ENCODE results near the gene DNM1.
"Not testable (repeated sequence)": the region's sequence is repeated elsewhere in the genome, so short reads cannot be mapped to it uniquely, and the experiment has no call there.

Gene DNM1

DNA sequence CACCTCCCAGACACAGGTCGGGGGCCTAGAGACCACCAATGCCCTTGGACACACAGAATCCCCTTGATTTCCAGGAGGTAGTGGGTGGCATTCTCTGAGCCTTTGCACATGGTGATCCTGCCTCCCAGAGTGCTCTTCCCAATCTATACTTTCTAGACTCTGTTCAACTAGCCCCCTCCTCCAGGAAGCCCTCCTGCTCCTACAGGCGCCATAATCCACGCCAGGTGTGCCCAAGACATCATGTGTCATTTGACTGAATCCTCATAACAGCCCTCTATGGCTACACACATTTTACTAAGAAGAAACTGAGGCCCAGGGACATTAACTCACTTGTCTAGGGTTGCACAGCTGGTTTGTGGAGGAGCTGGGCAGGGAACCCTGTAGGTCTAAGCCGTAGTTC is 36.0 kb upstream of the DNM1 start:
- no peak for DNase-seq
- H3K27ac Mint-ChIP-seq = peak overlapping the region; percentile 67
- H3K27me3 Mint-ChIP-seq = no peaks in the 10 kb centered on the region
- H3K4me3 Mint-ChIP-seq = no peak overlapping the region
- peaks cover 10% of the 10 kb centered on the region for H3K4me1 Mint-ChIP-seq (ENCODE audit: low read depth)
- no peaks in the 10 kb centered on the region for H3K9me3 Mint-ChIP-seq
- peaks cover 81% of the 10 kb centered on the region for H3K36me3 Mint-ChIP-seq (ENCODE audit: low read depth)

DNA sequence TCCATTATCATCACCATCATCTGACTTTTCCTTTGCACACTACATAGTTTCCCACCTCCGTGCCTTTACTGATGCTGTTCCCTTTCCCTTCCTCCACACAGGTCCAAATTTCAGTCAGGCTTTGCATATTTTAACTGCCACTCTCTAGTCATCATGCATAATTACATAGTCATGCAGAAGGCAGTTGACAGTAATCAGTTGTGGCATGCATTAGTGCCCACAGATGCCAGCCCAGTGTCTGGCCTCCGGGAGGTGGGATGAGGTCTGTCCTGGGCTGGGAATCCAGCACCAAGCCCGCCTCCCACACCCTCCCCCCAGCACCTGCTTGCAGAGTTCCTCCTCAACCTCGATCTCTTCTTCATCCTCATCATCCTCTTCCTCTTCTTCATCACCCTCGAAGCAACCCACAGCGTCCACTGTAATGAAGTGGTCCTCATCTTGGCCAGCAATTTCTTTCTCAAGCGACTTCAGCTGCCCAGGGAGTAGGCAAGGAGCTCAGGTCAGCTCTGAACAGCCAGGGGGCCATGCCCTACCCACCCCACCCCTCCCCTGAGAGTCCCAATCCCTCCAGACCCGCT is 34.4 kb upstream of the DNM1 start:
- Mint-ChIP-seq H3K4me3 (no peak overlapping the region), H3K27me3 (no peaks in the 10 kb centered on the region)

DNA sequence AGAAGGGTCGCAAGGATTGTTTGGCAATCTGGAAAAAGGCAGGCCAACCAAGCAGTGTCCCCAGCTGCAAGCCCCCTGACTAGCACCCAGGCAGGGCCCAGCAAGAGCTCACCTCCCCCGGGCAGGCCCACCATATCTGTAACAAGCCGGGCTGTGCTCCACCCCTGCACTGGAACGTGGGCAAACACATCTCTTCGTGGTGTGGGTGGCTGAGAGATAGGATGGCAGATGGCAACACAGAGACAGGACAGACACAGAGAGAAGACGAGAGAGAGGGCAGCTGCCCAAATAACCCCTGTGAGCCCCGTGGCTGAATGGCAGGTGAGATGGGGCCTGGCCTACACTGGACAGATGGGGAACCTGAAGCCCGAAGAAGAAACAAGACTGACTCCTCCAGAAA is 33.7 kb upstream of the DNM1 start:
- Mint-ChIP-seq H3K27ac (no peak overlapping the region), H3K36me3 (ENCODE audit: low read depth) (peaks cover 75% of the 10 kb centered on the region), H3K4me1 (ENCODE audit: low read depth) (peaks cover 5% of the 10 kb centered on the region), H3K27me3 (no peaks in the 10 kb centered on the region), H3K4me3 (no peak overlapping the region), H3K9me3 (no peaks in the 10 kb centered on the region)
- DNase-seq = no peak

More for the DNA sequence above, 34.4 kb upstream of the DNM1 start:
- Mint-ChIP-seq H3K36me3 (ENCODE audit: low read depth) (peaks cover 75% of the 10 kb centered on the region), H3K27ac (peak overlapping the region; percentile 38), H3K9me3 (no peaks in the 10 kb centered on the region), H3K4me1 (ENCODE audit: low read depth) (peaks cover 5% of the 10 kb centered on the region)
- DNase-seq = no peak

DNA sequence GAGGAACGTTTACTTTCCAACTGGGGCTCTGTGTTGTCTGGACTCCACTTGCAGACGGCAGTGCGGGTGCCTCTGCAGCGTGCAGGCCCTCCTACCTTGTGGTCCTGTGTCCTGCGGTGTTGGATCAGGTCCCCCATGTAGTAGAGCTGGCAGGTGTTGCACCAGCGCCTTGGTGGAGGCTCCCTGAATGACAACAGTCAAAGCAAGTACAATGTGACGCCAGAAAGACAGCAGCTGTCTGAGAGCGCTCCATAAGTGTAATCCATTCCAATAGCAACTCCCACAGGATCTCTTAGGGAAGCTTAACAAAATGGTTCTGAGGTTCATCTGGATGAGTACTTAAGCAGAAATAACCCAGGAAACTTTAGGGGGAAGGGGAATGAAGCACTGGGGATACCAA is 33.3 kb upstream of the DNM1 start:
- Mint-ChIP-seq H3K27ac (no peak overlapping the region), H3K9me3 (no peaks in the 10 kb centered on the region), H3K4me3 (no peak overlapping the region), H3K27me3 (no peaks in the 10 kb centered on the region), H3K4me1 (ENCODE audit: low read depth) (peaks cover 5% of the 10 kb centered on the region), H3K36me3 (ENCODE audit: low read depth) (peaks cover 75% of the 10 kb centered on the region)
- no peak for DNase-seq

DNA sequence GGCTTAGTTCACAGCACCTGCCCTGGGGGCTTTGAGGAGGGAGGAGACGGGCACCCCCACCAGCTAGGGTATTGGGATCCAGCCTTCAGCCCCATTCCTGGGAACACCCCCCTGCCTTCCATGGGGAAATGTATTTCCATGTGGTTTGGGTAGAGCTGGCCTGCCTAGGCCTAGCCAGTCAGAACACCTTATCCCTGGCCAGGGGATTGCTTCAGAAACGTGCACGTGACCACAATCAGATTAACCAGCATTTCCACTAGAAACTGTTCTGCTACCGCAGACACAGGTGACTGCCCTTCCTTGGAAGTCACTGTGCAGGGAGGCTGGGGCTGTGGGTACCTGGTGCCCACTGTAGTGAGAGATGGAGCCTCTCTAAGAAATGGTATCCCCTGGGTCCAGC is 29.1 kb upstream of the DNM1 start:
- Mint-ChIP-seq H3K27me3 (no peaks in the 10 kb centered on the region), H3K9me3 (no peaks in the 10 kb centered on the region), H3K36me3 (ENCODE audit: low read depth) (peaks cover 80% of the 10 kb centered on the region), H3K27ac (no peak overlapping the region), H3K4me3 (no peak overlapping the region), H3K4me1 (ENCODE audit: low read depth) (peaks cover 2% of the 10 kb centered on the region)
- no peak for DNase-seq

DNA sequence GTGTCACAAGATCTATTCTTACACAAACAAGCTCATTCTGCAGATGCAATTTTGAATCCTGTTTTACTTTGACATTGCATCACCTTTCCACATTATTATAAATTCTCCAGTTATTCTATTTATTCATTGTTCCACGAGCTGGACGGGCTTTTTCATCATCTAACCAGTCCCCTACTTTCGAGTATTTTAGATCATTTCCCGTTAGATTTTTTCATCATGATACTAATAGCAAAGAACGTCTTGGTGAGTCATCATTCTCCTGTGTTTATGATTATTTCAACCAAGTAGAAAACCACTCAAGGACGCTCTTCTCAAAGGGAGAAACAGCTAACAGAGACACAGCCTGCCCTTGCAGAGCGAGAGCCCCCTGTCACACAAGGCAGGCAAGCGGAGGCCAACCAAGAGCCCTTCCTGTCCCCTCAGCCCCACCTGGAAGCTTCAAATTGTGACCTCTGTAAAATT is 28.0 kb upstream of the DNM1 start:
- DNase-seq = no peak
- Mint-ChIP-seq H3K4me3 (no peak overlapping the region), H3K36me3 (ENCODE audit: low read depth) (peaks cover 80% of the 10 kb centered on the region), H3K4me1 (ENCODE audit: low read depth) (peaks cover under 1% of the 10 kb centered on the region), H3K27ac (peak overlapping the region; percentile 9), H3K9me3 (no peaks in the 10 kb centered on the region), H3K27me3 (no peaks in the 10 kb centered on the region)

DNA sequence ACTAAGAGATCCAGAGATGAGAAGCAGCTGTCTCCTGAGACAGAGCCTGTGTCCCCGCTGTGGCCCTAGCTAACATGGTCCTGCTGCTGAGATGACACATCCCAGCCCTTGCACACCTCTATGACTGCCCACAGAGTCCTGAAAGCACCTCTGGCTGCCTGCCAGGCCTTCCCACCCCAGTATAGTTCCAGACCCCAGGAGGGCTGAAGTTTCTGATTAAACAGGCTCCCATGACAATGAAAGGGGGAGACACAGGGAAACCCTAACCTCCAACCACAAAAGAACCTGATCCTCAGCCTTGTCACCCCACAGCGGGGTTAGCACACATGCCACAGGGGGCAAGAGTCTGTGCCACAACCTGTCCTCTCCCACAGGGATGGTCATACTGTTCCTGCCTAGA is 27.5 kb upstream of the DNM1 start:
- Mint-ChIP-seq H3K4me3 (no peak overlapping the region), H3K27me3 (no peaks in the 10 kb centered on the region), H3K27ac (peak overlapping the region; percentile 23), H3K4me1 (ENCODE audit: low read depth) (no peaks in the 10 kb centered on the region), H3K9me3 (no peaks in the 10 kb centered on the region), H3K36me3 (ENCODE audit: low read depth) (peaks cover 81% of the 10 kb centered on the region)
- no peak for DNase-seq

DNA sequence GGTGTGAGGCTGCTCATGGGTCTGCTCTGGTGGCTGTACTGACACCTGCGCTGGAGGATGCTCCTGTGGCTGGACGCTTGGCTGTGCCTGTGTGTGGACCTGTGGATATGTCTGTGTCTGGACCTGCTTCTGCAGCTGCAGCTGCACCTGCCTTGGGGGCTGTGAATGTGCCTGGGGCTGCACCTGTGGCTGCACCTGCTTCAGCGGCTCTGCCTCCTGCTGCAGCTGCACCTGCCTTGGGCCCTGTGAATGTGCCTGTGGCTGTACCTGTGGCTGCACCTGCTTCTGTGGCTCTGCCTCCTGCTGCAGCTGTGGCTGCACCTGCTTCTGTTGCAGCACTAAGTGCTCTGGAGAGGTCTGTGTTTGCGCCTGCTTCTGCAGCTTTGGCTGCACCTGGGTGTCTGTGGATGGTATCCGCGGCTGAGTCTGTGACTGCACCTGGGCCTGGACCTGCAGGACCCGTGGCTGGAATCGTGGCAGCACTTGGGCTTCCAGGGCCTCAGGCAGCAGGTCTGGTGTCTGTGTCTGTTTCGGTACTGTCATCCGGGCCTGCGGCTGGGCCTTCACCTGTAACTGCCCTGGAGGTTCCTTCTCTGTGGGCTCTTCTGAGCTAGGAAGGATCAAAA is 24.3 kb upstream of the DNM1 start:
- Mint-ChIP-seq H3K4me1 (ENCODE audit: low read depth) (peaks cover 4% of the 10 kb centered on the region), H3K4me3 (no peak overlapping the region), H3K27ac (no peak overlapping the region), H3K9me3 (no peaks in the 10 kb centered on the region), H3K27me3 (no peaks in the 10 kb centered on the region), H3K36me3 (ENCODE audit: low read depth) (peaks cover 94% of the 10 kb centered on the region)
- no peak for DNase-seq

DNA sequence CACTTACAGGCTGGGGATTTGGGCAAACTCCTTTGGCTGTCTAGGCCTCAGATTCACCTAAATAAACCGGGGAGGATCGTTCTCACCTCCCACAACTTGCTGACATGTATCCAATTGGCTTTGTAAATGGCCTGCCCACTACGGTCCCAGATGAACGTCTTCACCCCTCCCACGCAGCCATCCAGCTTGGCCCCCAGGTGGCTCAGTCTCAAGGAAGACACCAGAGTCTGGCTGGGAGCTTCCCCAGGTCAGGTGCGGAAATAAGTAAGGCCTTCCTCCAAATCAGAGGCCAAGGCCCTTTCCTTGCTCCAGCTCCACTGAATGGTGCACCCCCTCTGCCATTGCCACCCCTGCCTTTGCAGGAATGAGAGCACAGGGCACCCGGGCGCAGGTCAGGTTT is 23.2 kb upstream of the DNM1 start:
- no peaks in the 10 kb centered on the region for H3K9me3 Mint-ChIP-seq
- H3K4me1 Mint-ChIP-seq (ENCODE audit: low read depth) = peaks cover 8% of the 10 kb centered on the region
- no peak overlapping the region for H3K27ac Mint-ChIP-seq
- H3K36me3 Mint-ChIP-seq (ENCODE audit: low read depth) = peaks cover 89% of the 10 kb centered on the region
- H3K27me3 Mint-ChIP-seq = no peaks in the 10 kb centered on the region
- no peak for DNase-seq
- H3K4me3 Mint-ChIP-seq = no peak overlapping the region

DNA sequence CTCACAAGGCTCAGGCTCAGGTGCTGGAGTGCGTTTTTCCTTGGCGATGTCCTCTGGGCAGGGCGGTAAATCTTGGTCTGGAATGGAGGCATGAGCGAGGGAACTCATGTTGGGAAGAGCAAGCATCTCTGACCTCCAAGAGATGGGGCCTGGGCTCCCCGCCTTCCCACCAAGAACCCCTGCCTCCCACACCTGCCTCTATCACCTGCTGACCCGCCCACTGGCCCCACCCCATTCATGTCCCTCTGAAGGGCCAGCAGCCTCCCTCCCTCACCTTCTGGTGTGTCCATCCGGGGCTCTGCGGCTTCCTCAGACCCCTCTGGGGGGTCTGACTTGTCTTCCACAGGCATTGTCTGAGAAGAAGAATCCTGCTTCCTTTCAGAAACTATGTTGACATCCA is 22.7 kb upstream of the DNM1 start:
- Mint-ChIP-seq H3K27me3 (no peaks in the 10 kb centered on the region), H3K36me3 (ENCODE audit: low read depth) (peaks cover 89% of the 10 kb centered on the region), H3K4me1 (ENCODE audit: low read depth) (peaks cover 8% of the 10 kb centered on the region), H3K9me3 (no peaks in the 10 kb centered on the region), H3K4me3 (no peak overlapping the region), H3K27ac (no peak overlapping the region)
- no peak for DNase-seq

DNA sequence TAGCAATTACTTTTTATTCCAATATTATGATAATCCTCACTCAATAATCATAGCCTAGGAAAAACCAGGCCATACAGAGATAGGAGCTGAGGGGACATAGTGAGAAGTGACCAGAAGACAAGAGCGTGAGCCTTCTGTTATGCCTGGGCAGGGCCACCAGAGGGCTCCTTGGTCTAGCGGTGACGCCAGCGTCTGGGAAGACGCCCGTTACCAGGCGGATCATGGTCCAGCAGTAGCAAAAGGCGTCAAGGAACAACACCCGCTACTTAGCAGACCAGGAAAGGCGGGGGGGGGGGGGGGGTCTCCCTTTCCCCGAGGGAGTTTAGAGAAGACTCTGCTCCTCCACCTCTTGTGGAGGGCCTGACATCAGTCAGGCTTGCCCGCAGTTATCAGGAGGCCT is 21.7 kb upstream of the DNM1 start:
- H3K4me1 Mint-ChIP-seq (ENCODE audit: low read depth); H3K27me3 Mint-ChIP-seq; H3K9me3 Mint-ChIP-seq; H3K4me3 Mint-ChIP-seq; H3K27ac Mint-ChIP-seq; DNase-seq: not testable (repeated sequence)
- H3K36me3 Mint-ChIP-seq (ENCODE audit: low read depth) = peaks cover 88% of the 10 kb centered on the region

DNA sequence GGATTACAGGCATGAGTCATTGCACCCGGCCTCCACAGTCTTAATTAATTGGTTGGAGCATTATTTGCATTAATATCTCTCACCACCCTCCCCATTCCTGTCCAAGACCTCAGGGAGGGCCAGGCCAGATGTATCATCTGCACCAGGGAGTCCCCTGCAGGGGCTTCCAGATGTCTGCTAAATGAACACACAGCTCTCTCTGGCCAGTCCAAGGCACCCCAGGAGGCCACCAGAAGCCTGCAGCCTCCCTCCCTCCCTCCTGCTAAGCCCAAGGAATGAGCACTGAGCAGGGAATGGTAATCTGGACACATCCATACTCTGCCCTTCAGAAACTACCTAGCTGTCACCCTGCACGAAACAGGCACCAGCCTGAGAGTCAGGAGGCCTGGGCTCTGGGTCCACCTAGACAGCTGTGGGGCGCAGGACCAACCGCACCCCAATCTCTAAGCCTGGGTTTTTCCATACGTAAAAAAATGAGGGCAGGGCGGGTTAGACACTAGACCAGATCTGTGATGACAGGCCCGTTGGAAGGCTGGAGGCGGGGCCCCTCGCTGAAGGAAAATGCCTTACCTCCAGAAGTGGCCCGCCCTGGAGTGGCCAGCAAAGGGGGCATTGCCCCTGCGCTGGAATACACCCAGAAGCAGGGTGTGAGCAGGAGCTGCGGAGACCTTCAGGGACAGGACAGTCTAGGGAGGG is 20.1 kb upstream of the DNM1 start:
- Mint-ChIP-seq H3K4me3 (no peak overlapping the region), H3K36me3 (ENCODE audit: low read depth) (peaks cover 86% of the 10 kb centered on the region), H3K27ac (no peak overlapping the region), H3K4me1 (ENCODE audit: low read depth) (peaks cover 10% of the 10 kb centered on the region), H3K27me3 (no peaks in the 10 kb centered on the region), H3K9me3 (no peaks in the 10 kb centered on the region)
- DNase-seq = no peak

DNA sequence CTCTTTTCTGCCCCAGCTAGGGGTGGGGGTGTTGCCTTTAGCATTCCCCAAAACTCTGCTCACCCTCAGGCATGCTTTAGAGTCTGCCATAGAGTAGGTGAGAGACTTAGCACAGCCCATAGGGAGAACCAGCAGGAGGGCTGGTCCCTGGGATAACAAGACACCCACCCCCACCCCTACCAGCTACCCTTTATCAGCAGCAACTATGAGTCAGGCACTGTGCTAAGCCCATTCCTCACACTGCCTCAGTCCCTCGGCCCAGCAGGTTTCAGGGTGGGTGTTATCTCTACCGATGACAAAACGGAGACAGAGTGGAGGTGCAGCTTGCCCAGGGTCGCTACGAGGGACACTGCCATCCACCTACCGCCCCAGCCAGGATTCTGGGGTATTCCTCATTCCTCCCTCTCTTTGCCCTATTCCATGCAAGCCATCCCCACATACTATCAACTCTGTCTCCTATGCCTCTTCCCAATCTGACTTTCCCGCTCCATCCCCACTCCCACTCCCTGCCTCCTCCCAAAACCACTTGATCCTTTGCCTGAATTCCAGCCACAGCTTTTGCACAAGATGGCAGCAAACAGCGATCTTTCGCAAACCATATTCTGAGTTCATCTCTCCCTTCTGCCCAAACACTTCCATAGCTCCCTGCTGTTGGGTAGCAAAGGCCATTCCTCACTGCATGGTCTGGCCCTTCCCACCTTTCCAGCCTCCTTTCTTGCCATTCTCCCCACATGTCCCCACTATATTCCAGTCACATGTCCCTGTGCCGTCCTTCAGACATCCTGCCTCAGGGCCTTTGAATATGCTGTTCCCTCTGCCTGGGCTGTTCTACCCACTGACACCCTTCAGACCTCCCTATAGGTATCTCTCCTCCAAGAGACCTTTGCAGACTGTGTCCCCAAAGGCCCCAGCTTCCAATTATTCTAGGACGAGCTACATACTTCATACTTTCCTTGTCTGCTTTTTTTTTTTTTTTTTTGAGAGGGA is 16.9 kb upstream of the DNM1 start:
- no peak overlapping the region for H3K4me3 Mint-ChIP-seq
- DNase-seq = no peak
- H3K9me3 Mint-ChIP-seq = no peaks in the 10 kb centered on the region
- no peaks in the 10 kb centered on the region for H3K27me3 Mint-ChIP-seq
- peak overlapping the region; percentile 15 for H3K27ac Mint-ChIP-seq
- peaks cover 33% of the 10 kb centered on the region for H3K4me1 Mint-ChIP-seq (ENCODE audit: low read depth)
- peaks cover 80% of the 10 kb centered on the region for H3K36me3 Mint-ChIP-seq (ENCODE audit: low read depth)

DNA sequence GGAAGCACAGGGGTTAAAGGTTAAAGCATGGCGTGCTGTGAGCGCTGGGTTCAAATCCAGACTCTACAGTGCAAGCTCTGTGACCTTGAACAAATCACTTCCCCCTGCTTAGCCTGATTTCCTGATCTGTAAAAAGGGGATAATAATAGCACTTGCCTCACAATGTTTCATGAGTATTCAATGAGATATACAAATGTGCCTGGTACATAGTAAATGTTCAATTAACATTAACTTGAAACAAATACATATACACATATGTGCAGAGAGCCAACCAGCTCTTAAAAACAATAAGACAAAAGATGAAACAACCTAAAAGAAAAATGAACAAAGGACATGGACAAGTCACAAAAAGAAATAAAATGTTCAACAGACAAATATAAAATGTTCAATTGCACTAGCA is 15.8 kb upstream of the DNM1 start:
- H3K27ac Mint-ChIP-seq = peak overlapping the region; percentile 28
- no peaks in the 10 kb centered on the region for H3K27me3 Mint-ChIP-seq
- no peaks in the 10 kb centered on the region for H3K9me3 Mint-ChIP-seq
- no peak for DNase-seq
- peaks cover 73% of the 10 kb centered on the region for H3K36me3 Mint-ChIP-seq (ENCODE audit: low read depth)
- H3K4me1 Mint-ChIP-seq (ENCODE audit: low read depth) = peaks cover 37% of the 10 kb centered on the region
- H3K4me3 Mint-ChIP-seq = no peak overlapping the region

All from activated T-cell treated with anti-CD3 and anti-CD28 coated beads, Interleukin-2, amount 50 U/mL, for 24 hours (primary cell).